GM12878 (cell line): ENCODE measurements around the gene BTNL9.

Source experiments
- FOXM1 ChIP-seq: IDR thresholded peaks from 2 replicates; pipeline ENCODE4 v1.6.1; 2012; ENCODE audit warnings: low read depth, mild to moderate bottlenecking, inconsistent platforms, low read length, moderate library complexity
- NRF1 ChIP-seq: conservative IDR thresholded peaks from 2 replicates; pipeline ENCODE4 v1.6.1; 2011; ENCODE audit warnings: mild to moderate bottlenecking, low read depth, low read length, improper control_type of control experiment
- SP1 ChIP-seq: IDR thresholded peaks from one replicate; pipeline ENCODE4 v1.6.1; 2011; ENCODE audit warnings: low read depth, low read length
- TCF7 ChIP-seq: IDR thresholded peaks from 2 replicates; pipeline ENCODE4 v1.6.1; 2014; ENCODE audit warnings: antibody characterized with exemption, borderline replicate concordance
- YY1 ChIP-seq: IDR thresholded peaks from 2 replicates; pipeline ENCODE4 v1.6.1; 2011; ENCODE audit warnings: low read depth, mild to moderate bottlenecking, low read length
- TF ChIP-seq, protein P1 (sequence below), 3 experiments: IDR thresholded peaks in 2 of 3; conservative IDR thresholded peaks in 1 of 3; 2 replicates each; pipeline ENCODE4 v1.5.1; 2011; ENCODE audit warnings: low read depth in 3 of 3, low read length in 3 of 3, mild to moderate bottlenecking in 3 of 3, control low read depth in 2 of 3, moderate library complexity in 2 of 3, inconsistent platforms in 1 of 3, mixed read lengths in 1 of 3; ENCODE audit not compliant: control insufficient read depth in 2 of 3, insufficient read depth in 1 of 3; ENCODE audit errors: extremely low read depth in 1 of 3
- TF ChIP-seq, protein P2 (sequence below): fragments of 450-650 bp; IDR thresholded peaks from 2 replicates; pipeline ENCODE4 v1.6.1; 2018; ENCODE audit warnings: mild to moderate bottlenecking, low read depth, moderate library complexity; ENCODE audit not compliant: partially characterized antibody
- TF ChIP-seq, protein P3 (sequence below): fragments of 450-650 bp; IDR thresholded peaks from 2 replicates; pipeline ENCODE4 v1.6.1; 2017; ENCODE audit warnings: mild to moderate bottlenecking

DNA sequence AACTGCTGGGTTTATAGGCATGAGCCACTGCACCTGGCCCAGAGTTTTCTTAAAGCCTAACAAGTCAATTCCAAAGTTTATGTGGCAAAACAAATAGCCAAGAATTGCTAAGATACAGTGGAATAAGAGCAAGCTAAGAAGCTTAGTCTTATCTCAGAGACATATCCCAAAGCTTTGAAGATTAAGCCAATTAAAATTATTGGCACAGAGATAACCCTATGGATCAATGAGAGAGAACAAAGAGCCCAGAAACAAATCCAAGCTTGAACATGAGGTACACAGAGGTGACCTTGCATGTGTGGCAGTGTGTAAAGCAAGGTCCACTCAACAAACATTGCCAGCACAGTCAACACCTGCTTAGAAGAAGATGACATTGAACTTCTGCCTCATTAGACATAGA, 38.1 kb upstream of the BTNL9 start:
- no peak for TF ChIP-seq NRF1
- TF ChIP-seq, protein P1, sequence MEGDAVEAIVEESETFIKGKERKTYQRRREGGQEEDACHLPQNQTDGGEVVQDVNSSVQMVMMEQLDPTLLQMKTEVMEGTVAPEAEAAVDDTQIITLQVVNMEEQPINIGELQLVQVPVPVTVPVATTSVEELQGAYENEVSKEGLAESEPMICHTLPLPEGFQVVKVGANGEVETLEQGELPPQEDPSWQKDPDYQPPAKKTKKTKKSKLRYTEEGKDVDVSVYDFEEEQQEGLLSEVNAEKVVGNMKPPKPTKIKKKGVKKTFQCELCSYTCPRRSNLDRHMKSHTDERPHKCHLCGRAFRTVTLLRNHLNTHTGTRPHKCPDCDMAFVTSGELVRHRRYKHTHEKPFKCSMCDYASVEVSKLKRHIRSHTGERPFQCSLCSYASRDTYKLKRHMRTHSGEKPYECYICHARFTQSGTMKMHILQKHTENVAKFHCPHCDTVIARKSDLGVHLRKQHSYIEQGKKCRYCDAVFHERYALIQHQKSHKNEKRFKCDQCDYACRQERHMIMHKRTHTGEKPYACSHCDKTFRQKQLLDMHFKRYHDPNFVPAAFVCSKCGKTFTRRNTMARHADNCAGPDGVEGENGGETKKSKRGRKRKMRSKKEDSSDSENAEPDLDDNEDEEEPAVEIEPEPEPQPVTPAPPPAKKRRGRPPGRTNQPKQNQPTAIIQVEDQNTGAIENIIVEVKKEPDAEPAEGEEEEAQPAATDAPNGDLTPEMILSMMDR (IDR thresholded peaks at IDR 0.05 in 2 of 3, conservative IDR thresholded peaks at IDR 0.05 in 1 of 3; ENCODE audit: control insufficient read depth in 2 of 3, extremely low read depth in 1 of 3, insufficient read depth in 1 of 3, low read depth in 3 of 3, low read length in 3 of 3), result no peak
- no peak for TF ChIP-seq SP1
- no peak for TF ChIP-seq FOXM1
- TF ChIP-seq TCF7, result no peak
- TF ChIP-seq, protein P2, sequence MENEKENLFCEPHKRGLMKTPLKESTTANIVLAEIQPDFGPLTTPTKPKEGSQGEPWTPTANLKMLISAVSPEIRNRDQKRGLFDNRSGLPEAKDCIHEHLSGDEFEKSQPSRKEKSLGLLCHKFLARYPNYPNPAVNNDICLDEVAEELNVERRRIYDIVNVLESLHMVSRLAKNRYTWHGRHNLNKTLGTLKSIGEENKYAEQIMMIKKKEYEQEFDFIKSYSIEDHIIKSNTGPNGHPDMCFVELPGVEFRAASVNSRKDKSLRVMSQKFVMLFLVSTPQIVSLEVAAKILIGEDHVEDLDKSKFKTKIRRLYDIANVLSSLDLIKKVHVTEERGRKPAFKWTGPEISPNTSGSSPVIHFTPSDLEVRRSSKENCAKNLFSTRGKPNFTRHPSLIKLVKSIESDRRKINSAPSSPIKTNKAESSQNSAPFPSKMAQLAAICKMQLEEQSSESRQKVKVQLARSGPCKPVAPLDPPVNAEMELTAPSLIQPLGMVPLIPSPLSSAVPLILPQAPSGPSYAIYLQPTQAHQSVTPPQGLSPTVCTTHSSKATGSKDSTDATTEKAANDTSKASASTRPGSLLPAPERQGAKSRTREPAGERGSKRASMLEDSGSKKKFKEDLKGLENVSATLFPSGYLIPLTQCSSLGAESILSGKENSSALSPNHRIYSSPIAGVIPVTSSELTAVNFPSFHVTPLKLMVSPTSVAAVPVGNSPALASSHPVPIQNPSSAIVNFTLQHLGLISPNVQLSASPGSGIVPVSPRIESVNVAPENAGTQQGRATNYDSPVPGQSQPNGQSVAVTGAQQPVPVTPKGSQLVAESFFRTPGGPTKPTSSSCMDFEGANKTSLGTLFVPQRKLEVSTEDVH, result no peak
- TF ChIP-seq YY1, result no peak
- TF ChIP-seq, protein P3, sequence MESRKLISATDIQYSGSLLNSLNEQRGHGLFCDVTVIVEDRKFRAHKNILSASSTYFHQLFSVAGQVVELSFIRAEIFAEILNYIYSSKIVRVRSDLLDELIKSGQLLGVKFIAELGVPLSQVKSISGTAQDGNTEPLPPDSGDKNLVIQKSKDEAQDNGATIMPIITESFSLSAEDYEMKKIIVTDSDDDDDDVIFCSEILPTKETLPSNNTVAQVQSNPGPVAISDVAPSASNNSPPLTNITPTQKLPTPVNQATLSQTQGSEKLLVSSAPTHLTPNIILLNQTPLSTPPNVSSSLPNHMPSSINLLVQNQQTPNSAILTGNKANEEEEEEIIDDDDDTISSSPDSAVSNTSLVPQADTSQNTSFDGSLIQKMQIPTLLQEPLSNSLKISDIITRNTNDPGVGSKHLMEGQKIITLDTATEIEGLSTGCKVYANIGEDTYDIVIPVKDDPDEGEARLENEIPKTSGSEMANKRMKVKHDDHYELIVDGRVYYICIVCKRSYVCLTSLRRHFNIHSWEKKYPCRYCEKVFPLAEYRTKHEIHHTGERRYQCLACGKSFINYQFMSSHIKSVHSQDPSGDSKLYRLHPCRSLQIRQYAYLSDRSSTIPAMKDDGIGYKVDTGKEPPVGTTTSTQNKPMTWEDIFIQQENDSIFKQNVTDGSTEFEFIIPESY, result no peak
